Gastroesophageal sphincter (tissue), 3 donors: Measurements from ENCODE around the gene PCBP3.

Source experiments
- CTCF ChIP-seq, 4 experiments: fragments of 200-600 bp in 2 of 4; fragments of 450-650 bp in 2 of 4; sonication (generic) in 1 of 4; IDR thresholded peaks; one replicate each; pipeline ENCODE4 v1.5.1; 2017 to 2019; ENCODE audit warnings: antibody characterized with exemption in 4 of 4, mild to moderate bottlenecking in 2 of 4, moderate library complexity in 2 of 4
- POLR2A ChIP-seq, 2 donors: fragments of 450-650 bp; IDR thresholded peaks; one replicate each; pipeline ENCODE4 v1.6.1; 2017; ENCODE audit warnings: antibody characterized with exemption in 2 of 2, mild to moderate bottlenecking in 2 of 2, moderate library complexity in 1 of 2
- POLR2AphosphoS5 ChIP-seq: sonication (generic); formaldehyde crosslinking; IDR thresholded peaks from one replicate; pipeline ENCODE4 v1.6.1; 2017; ENCODE audit warnings: antibody characterized with exemption

DNA sequence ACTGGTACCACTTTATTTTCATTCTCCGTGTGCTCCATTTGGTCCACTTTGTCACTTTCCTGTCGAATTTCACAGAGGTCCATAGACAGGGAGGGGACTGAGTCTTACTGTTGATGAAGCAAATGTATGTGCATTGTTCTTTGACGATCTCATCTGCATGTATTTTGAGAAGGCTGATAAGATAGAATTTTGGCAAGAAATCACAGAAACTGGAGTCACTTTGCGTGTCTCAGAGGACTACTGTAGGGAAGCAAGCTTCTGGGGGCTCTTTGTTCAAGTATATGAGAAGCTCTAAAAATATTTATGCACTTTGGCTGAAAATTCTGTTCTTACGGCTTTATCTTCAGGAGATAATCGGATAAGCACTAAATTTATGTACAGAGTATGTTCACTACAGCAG, 78.1 kb downstream of the PCBP3 start:
- TF ChIP-seq CTCF (IDR thresholded peaks at IDR 0.05) (no peak), POLR2A (IDR thresholded peaks at IDR 0.05) (no peak), POLR2AphosphoS5 (no peak)
